Measurements from ENCODE around the gene DNAJC11. TPM values are rescaled to one million over a fixed set of nuclear protein-coding genes. Genes with fewer than 3 reads are reported as not detected.

Gene DNAJC11
- polyA plus RNA-seq, 1 experiment: 41.9 TPM

- DNase-seq (ENCODE audit: low read depth, low spot score): no peak
- POLR2A ChIA-PET: no interaction called here
- no peak overlapping the region for H3K27ac ChIP-seq (ENCODE audit: low read depth, low read length)
- H3K9me3 ChIP-seq (ENCODE audit: control insufficient read depth, insufficient read depth, low read length): no peaks in the 10 kb centered on the region
- no peak overlapping the region for H3K4me3 ChIP-seq (ENCODE audit: low read depth, low read length)
- H3K27me3 ChIP-seq (ENCODE audit: control insufficient read depth, insufficient read depth, low read length): no peaks in the 10 kb centered on the region
- CTCF ChIA-PET: no interaction called here
- TF ChIP-seq CTCF (IDR thresholded peaks at IDR 0.05; ENCODE audit: low read depth, low read length): no peak
These were observed 41.1 kb downstream of the DNAJC11 start for GRCh38 chr1:6660415-6661049.

- H3K27me3 ChIP-seq (ENCODE audit: control insufficient read depth, insufficient read depth, low read length): no peaks in the 10 kb centered on the region
- no peak overlapping the region for H3K4me3 ChIP-seq (ENCODE audit: low read depth, low read length)
- H3K9me3 ChIP-seq (ENCODE audit: control insufficient read depth, insufficient read depth, low read length): no peaks in the 10 kb centered on the region
- no peak for DNase-seq (ENCODE audit: low read depth, low spot score)
- ChIA-PET POLR2A (no interaction called here), CTCF (interaction anchor here (1.0 kb wide), 1 partner anchor 10 kb away, joined by 3 read pairs; no protein-coding TSS in a partner anchor)
- no peak for TF ChIP-seq CTCF (IDR thresholded peaks at IDR 0.05; ENCODE audit: low read depth, low read length)
- no peak overlapping the region for H3K27ac ChIP-seq (ENCODE audit: low read depth, low read length)
These were observed 43.1 kb downstream of the DNAJC11 start for GRCh38 chr1:6658359-6659060.

GRCh38 chr1:6657138-6657537 lies 44.5 kb downstream of the DNAJC11 start:
- H3K9me3 ChIP-seq (ENCODE audit: control insufficient read depth, insufficient read depth, low read length): no peaks in the 10 kb centered on the region
- POLR2A ChIA-PET: no interaction called here
- TF ChIP-seq CTCF (IDR thresholded peaks at IDR 0.05; ENCODE audit: low read depth, low read length): no peak
- H3K27ac ChIP-seq (ENCODE audit: low read depth, low read length): no peak overlapping the region
- H3K4me3 ChIP-seq (ENCODE audit: low read depth, low read length): no peak overlapping the region
- DNase-seq (ENCODE audit: low read depth, low spot score): no peak
- CTCF ChIA-PET: interaction anchor here (2.0 kb wide), 1 partner anchor 11 kb away, joined by 21 read pairs; no protein-coding TSS in a partner anchor
- no peaks in the 10 kb centered on the region for H3K27me3 ChIP-seq (ENCODE audit: control insufficient read depth, insufficient read depth, low read length)

GRCh38 chr1:6653436-6654290 lies 48.0 kb downstream of the DNAJC11 start:
- ChIA-PET POLR2A (no interaction called here), CTCF (interaction anchor here (0.9 to 1.2 kb wide), 4 partner anchors 7 to 168 kb away, joined by 3 to 4 read pairs (median 3); no protein-coding TSS in a partner anchor)
- Histone ChIP-seq H3K27ac (ENCODE audit: low read depth, low read length) (no peak overlapping the region), H3K9me3 (ENCODE audit: control insufficient read depth, insufficient read depth, low read length) (no peaks in the 10 kb centered on the region), H3K27me3 (ENCODE audit: control insufficient read depth, insufficient read depth, low read length) (no peaks in the 10 kb centered on the region), H3K4me3 (ENCODE audit: low read depth, low read length) (no peak overlapping the region)
- DNase-seq (ENCODE audit: low read depth, low spot score): no peak
- no peak for TF ChIP-seq CTCF (IDR thresholded peaks at IDR 0.05; ENCODE audit: low read depth, low read length)
